ENCODE measurements around the gene DERL2.

GRCh38 chr17:5485270-5486205 is at the start of gene DERL2:
- peak in 1 of 6 experiments; percentile 19 for TF ChIP-seq CTCF (IDR thresholded peaks at IDR 0.05)
- TF ChIP-seq POLR2A (IDR thresholded peaks at IDR 0.05) = peak in 1 of 4 donors; percentile 35
